Rectal smooth muscle tissue (tissue), 1 donor: ENCODE results near the gene SDK1.

Experiments used
- H3K27ac ChIP-seq: one replicate; pipeline ENCODE4 v1.7.0; 2013; ENCODE audit warnings: low read depth, low read length, inconsistent platforms
- H3K27me3 ChIP-seq: one replicate; pipeline ENCODE4 v1.7.0; 2013; ENCODE audit warnings: low read length; ENCODE audit not compliant: control insufficient read depth, insufficient read depth
- H3K36me3 ChIP-seq: one replicate; pipeline ENCODE4 v1.7.0; 2013; ENCODE audit warnings: low read length; ENCODE audit not compliant: control insufficient read depth, insufficient read depth
- H3K4me1 ChIP-seq: one replicate; pipeline ENCODE4 v1.7.0; 2013; ENCODE audit warnings: low read length; ENCODE audit not compliant: control insufficient read depth, insufficient read depth
- H3K4me3 ChIP-seq: one replicate; pipeline ENCODE4 v1.7.0; 2013; ENCODE audit warnings: low read length
- H3K9ac ChIP-seq: one replicate; pipeline ENCODE4 v1.7.0; 2013; ENCODE audit warnings: low read length

Gene SDK1

GRCh38 chr7:3544202-3544601, 243.2 kb downstream of the SDK1 start:
- Histone ChIP-seq H3K27ac (no peak overlapping the region), H3K9ac (no peak overlapping the region), H3K4me1 (no peaks in the 10 kb centered on the region), H3K36me3 (no peaks in the 10 kb centered on the region), H3K27me3 (no peaks in the 10 kb centered on the region), H3K4me3 (no peak overlapping the region)

GRCh38 chr7:3548815-3549214, 247.8 kb downstream of the SDK1 start:
- Histone ChIP-seq H3K27ac (no peak overlapping the region), H3K36me3 (no peaks in the 10 kb centered on the region), H3K27me3 (no peaks in the 10 kb centered on the region), H3K4me1 (no peaks in the 10 kb centered on the region), H3K9ac (no peak overlapping the region), H3K4me3 (no peak overlapping the region)

GRCh38 chr7:3549601-3550000, 248.5 kb downstream of the SDK1 start:
- H3K4me1 ChIP-seq = no peaks in the 10 kb centered on the region
- H3K4me3 ChIP-seq = no peak overlapping the region
- no peak overlapping the region for H3K27ac ChIP-seq
- no peak overlapping the region for H3K9ac ChIP-seq
- no peaks in the 10 kb centered on the region for H3K36me3 ChIP-seq
- no peaks in the 10 kb centered on the region for H3K27me3 ChIP-seq

- no peaks in the 10 kb centered on the region for H3K27me3 ChIP-seq
- H3K36me3 ChIP-seq = no peaks in the 10 kb centered on the region
- H3K4me3 ChIP-seq = no peak overlapping the region
- H3K27ac ChIP-seq = no peak overlapping the region
- H3K9ac ChIP-seq = no peak overlapping the region
- no peaks in the 10 kb centered on the region for H3K4me1 ChIP-seq
Observed at GRCh38 chr7:3551536-3551935, 250.5 kb downstream of the SDK1 start.

GRCh38 chr7:3552499-3552898, 251.4 kb downstream of the SDK1 start:
- Histone ChIP-seq H3K4me1 (no peaks in the 10 kb centered on the region), H3K27ac (no peak overlapping the region), H3K27me3 (no peaks in the 10 kb centered on the region), H3K9ac (no peak overlapping the region), H3K36me3 (no peaks in the 10 kb centered on the region), H3K4me3 (no peak overlapping the region)

GRCh38 chr7:3558400-3558799, 257.3 kb downstream of the SDK1 start:
- H3K4me3 ChIP-seq = no peak overlapping the region
- no peaks in the 10 kb centered on the region for H3K27me3 ChIP-seq
- H3K36me3 ChIP-seq = no peaks in the 10 kb centered on the region
- no peak overlapping the region for H3K27ac ChIP-seq
- H3K9ac ChIP-seq = no peak overlapping the region
- H3K4me1 ChIP-seq = no peaks in the 10 kb centered on the region

GRCh38 chr7:3559278-3559677, 258.2 kb downstream of the SDK1 start:
- no peaks in the 10 kb centered on the region for H3K36me3 ChIP-seq
- no peak overlapping the region for H3K27ac ChIP-seq
- no peak overlapping the region for H3K4me3 ChIP-seq
- no peaks in the 10 kb centered on the region for H3K4me1 ChIP-seq
- H3K27me3 ChIP-seq = no peaks in the 10 kb centered on the region
- H3K9ac ChIP-seq = no peak overlapping the region

GRCh38 chr7:3560495-3560894, 259.4 kb downstream of the SDK1 start:
- no peaks in the 10 kb centered on the region for H3K36me3 ChIP-seq

GRCh38 chr7:3561932-3562331, 260.9 kb downstream of the SDK1 start:
- H3K36me3 ChIP-seq = no peaks in the 10 kb centered on the region
- no peaks in the 10 kb centered on the region for H3K27me3 ChIP-seq
- no peak overlapping the region for H3K9ac ChIP-seq
- H3K27ac ChIP-seq = no peak overlapping the region
- H3K4me1 ChIP-seq = no peaks in the 10 kb centered on the region
- H3K4me3 ChIP-seq = no peak overlapping the region

More at GRCh38 chr7:3560495-3560894, 259.4 kb downstream of the SDK1 start:
- Histone ChIP-seq H3K4me1 (no peaks in the 10 kb centered on the region), H3K9ac (no peak overlapping the region), H3K27me3 (no peaks in the 10 kb centered on the region), H3K4me3 (no peak overlapping the region), H3K27ac (no peak overlapping the region)

GRCh38 chr7:3564231-3564630, 263.2 kb downstream of the SDK1 start:
- H3K27ac ChIP-seq = no peak overlapping the region
- H3K4me3 ChIP-seq = no peak overlapping the region
- no peaks in the 10 kb centered on the region for H3K36me3 ChIP-seq
- H3K27me3 ChIP-seq = no peaks in the 10 kb centered on the region
- no peaks in the 10 kb centered on the region for H3K4me1 ChIP-seq
- H3K9ac ChIP-seq = no peak overlapping the region

GRCh38 chr7:3568516-3568915, 267.5 kb downstream of the SDK1 start:
- Histone ChIP-seq H3K27me3 (no peaks in the 10 kb centered on the region), H3K36me3 (no peaks in the 10 kb centered on the region), H3K4me3 (no peak overlapping the region), H3K9ac (no peak overlapping the region), H3K4me1 (no peaks in the 10 kb centered on the region), H3K27ac (no peak overlapping the region)

- no peak overlapping the region for H3K27ac ChIP-seq
- no peaks in the 10 kb centered on the region for H3K4me1 ChIP-seq
- H3K9ac ChIP-seq = no peak overlapping the region
- no peaks in the 10 kb centered on the region for H3K27me3 ChIP-seq
- H3K4me3 ChIP-seq = no peak overlapping the region
- H3K36me3 ChIP-seq = no peaks in the 10 kb centered on the region
Observed at GRCh38 chr7:3569643-3570042, 268.6 kb downstream of the SDK1 start.

GRCh38 chr7:3573151-3573550, 272.1 kb downstream of the SDK1 start:
- Histone ChIP-seq H3K27ac (no peak overlapping the region), H3K36me3 (no peaks in the 10 kb centered on the region), H3K4me1 (no peaks in the 10 kb centered on the region), H3K9ac (no peak overlapping the region), H3K27me3 (no peaks in the 10 kb centered on the region), H3K4me3 (no peak overlapping the region)
